ENCODE data around the gene SARNP. TPM values are rescaled to one million over a fixed set of nuclear protein-coding genes. Genes with fewer than 3 reads are reported as not detected.
A peak's percentile ranks its signal among the peaks of the same experiment; 100 is the strongest.

The SARNP gene
- total RNA-seq, 5 donors from 2014 or later (not counting 1 experiment from before 2014, with no cell fraction given), result 36.9 to 50.3 (median 46.8) TPM

GRCh38 chr12:55724940-55725309, 92.6 kb downstream of the SARNP start:
- ChIA-PET CTCF (interaction anchor here (1.0 to 1.3 kb wide), 5 partner anchors 9 to 93 kb away, joined by 3 to 21 read pairs (median 4); partner anchors contain the start of genes BLOC1S1 (in 1 of the 2), ORMDL2 (in 1 of the 2) and SARNP (in 1 of the 2)), POLR2A (no interaction called here)
- 83% methylated on average over 1 of the region's 3 CpGs for WGBS (ENCODE audit: insufficient coverage)
- ATAC-seq (replicated peaks in 1 of 4) (no peak), DNase-seq (no peak)
- H3K36me3 Mint-ChIP-seq, result peaks cover 3% of the 10 kb centered on the region
- peaks cover 3 to 45% of the 10 kb centered on the region in 2 experiments for H3K4me1 ChIP-seq (ENCODE audit: control insufficient read depth in 1 of 2, extremely low read depth in 1 of 2, insufficient read depth in 2 of 2, low read length in 2 of 2)
- no peaks in the 10 kb centered on the region for H3K9me3 Mint-ChIP-seq
- H3K36me3 ChIP-seq (ENCODE audit: control insufficient read depth in 2 of 2, extremely low read depth in 1 of 2, insufficient read depth in 1 of 2, low read length in 1 of 2), result peaks cover 6 to 17% of the 10 kb centered on the region in 2 donors
- H3K4me1 Mint-ChIP-seq, result peaks cover 25 to 45% (median 34%) of the 10 kb centered on the region in 3 donors
- H3K27me3 ChIP-seq (replicated peaks in 1 of 2; ENCODE audit: control insufficient read depth in 2 of 2, extremely low read depth in 1 of 2, insufficient read depth in 2 of 2, low read length in 1 of 2), result no peaks in the 10 kb centered on the region
- no peak overlapping the region for H3K4me3 Mint-ChIP-seq
- H3K4me3 ChIP-seq (ENCODE audit: control insufficient read depth in 1 of 2, extremely low read depth in 1 of 2, low read length in 1 of 2), result no peak overlapping the region
- H3K27ac ChIP-seq (ENCODE audit: low read length), result peak overlapping the region; percentile 10
- no peaks in the 10 kb centered on the region for H3K27me3 Mint-ChIP-seq
- H3K9me3 ChIP-seq, result no peaks in the 10 kb centered on the region
- H3K27ac Mint-ChIP-seq, result peak overlapping the region; percentile 61 to 75

GRCh38 chr12:55724226-55724939, 93.1 kb downstream of the SARNP start:
- no peak overlapping the region for H3K4me3 Mint-ChIP-seq
- peak; percentile 55 to 67 (median 59) for ATAC-seq (replicated peaks in 1 of 4)
- ChIA-PET CTCF (interaction anchor here (1.0 to 1.3 kb wide), 5 partner anchors 9 to 93 kb away, joined by 3 to 21 read pairs (median 4); partner anchors contain the start of genes BLOC1S1 (in 1 of the 2), ORMDL2 (in 1 of the 2) and SARNP (in 1 of the 2)), POLR2A (no interaction called here)
- peaks cover 3% of the 10 kb centered on the region for H3K36me3 Mint-ChIP-seq
- no peaks in the 10 kb centered on the region for H3K9me3 Mint-ChIP-seq
- H3K27me3 Mint-ChIP-seq, result no peaks in the 10 kb centered on the region
- peak; percentile 34 to 76 (median 61) for DNase-seq
- Histone ChIP-seq H3K4me3 (ENCODE audit: control insufficient read depth in 1 of 2, extremely low read depth in 1 of 2, low read length in 1 of 2) (no peak overlapping the region), H3K9me3 (no peaks in the 10 kb centered on the region), H3K27ac (ENCODE audit: low read length) (peak overlapping the region; percentile 10), H3K36me3 (ENCODE audit: control insufficient read depth in 2 of 2, extremely low read depth in 1 of 2, insufficient read depth in 1 of 2, low read length in 1 of 2) (peaks cover 6 to 23% of the 10 kb centered on the region in 2 donors), H3K27me3 (replicated peaks in 1 of 2; ENCODE audit: control insufficient read depth in 2 of 2, extremely low read depth in 1 of 2, insufficient read depth in 2 of 2, low read length in 1 of 2) (no peaks in the 10 kb centered on the region), H3K4me1 (ENCODE audit: control insufficient read depth in 1 of 2, extremely low read depth in 1 of 2, insufficient read depth in 2 of 2, low read length in 2 of 2) (peaks cover 2 to 43% of the 10 kb centered on the region in 2 experiments)
- 98% methylated on average over 6 of the region's 11 CpGs for WGBS (ENCODE audit: insufficient coverage)
- H3K27ac Mint-ChIP-seq, result peak overlapping the region; percentile 61 to 75
- peaks cover 21 to 40% (median 29%) of the 10 kb centered on the region in 3 donors for H3K4me1 Mint-ChIP-seq

DNA sequence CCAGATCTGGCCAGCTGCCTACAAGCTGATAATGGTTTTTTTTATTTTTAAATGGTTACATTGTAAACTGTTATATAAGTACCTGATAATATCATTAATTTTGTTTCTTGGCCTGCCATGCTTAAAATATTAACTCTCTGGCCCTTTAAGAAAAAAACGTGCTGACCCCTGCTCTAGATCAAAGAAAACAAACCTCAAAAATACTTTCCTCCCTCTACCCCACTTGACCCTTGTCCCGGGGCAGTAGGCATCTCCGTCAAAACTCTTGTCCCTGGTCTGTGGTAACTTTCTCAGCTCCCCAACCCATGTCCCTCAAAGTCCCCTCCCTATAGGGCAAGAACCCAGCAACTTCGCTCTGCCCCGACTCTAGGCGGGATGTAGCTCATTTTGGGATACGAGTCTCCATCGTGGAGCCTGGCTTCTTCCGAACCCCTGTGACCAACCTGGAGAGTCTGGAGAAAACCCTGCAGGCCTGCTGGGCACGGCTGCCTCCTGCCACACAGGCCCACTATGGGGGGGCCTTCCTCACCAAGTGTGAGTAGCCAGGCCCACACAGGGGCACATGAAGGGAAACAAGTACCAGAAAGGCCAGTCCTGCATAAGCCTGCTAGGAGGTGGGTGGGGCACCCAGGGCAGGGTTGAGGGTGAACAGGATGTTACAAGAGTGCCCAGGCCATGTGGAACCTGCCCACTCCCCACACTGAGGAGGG, 93.9 kb downstream of the SARNP start:
- Mint-ChIP-seq H3K4me3 (no peak overlapping the region), H3K36me3 (peaks cover 3% of the 10 kb centered on the region), H3K9me3 (no peaks in the 10 kb centered on the region), H3K4me1 (peaks cover 23 to 43% (median 28%) of the 10 kb centered on the region in 3 donors), H3K27me3 (no peaks in the 10 kb centered on the region), H3K27ac (peak overlapping the region in 1 of 2 donors; percentile 75)
- no peak overlapping the region for H3K4me3 ChIP-seq (ENCODE audit: control insufficient read depth in 1 of 2, extremely low read depth in 1 of 2, low read length in 1 of 2)
- peaks cover 2 to 41% of the 10 kb centered on the region in 2 experiments for H3K4me1 ChIP-seq (ENCODE audit: control insufficient read depth in 1 of 2, extremely low read depth in 1 of 2, insufficient read depth in 2 of 2, low read length in 2 of 2)
- H3K9me3 ChIP-seq, result no peaks in the 10 kb centered on the region
- CTCF ChIA-PET, result no interaction called here
- no peaks in the 10 kb centered on the region for H3K27me3 ChIP-seq (replicated peaks in 1 of 2; ENCODE audit: control insufficient read depth in 2 of 2, extremely low read depth in 1 of 2, insufficient read depth in 2 of 2, low read length in 1 of 2)
- WGBS (ENCODE audit: insufficient coverage), result 90% methylated on average over 3 of the region's 10 CpGs
- ATAC-seq (replicated peaks in 1 of 4) (no peak), DNase-seq (no peak)
- peaks cover 6 to 29% of the 10 kb centered on the region in 2 donors for H3K36me3 ChIP-seq (ENCODE audit: control insufficient read depth in 2 of 2, extremely low read depth in 1 of 2, insufficient read depth in 1 of 2, low read length in 1 of 2)
- no peak overlapping the region for H3K27ac ChIP-seq (ENCODE audit: low read length)
- POLR2A ChIA-PET, result no interaction called here

DNA sequence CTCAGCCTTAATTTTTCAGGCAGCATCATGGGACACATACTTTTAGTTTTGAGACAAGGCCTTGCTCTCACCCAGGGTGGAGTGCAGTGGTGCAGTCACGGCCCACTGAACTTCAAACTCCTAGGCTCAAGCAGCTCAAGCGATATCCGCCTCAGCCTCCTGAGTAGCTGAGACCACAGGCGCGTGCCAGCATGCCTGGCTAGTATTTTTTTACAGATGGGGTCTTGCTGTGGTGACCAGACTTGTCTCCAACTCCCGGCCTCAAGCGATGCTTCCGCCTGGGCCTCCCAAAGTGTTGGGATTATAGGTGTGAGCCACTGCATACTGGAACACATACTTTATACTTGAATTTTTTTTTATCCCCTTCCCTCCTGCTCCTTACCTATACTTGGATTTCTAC, 94.6 kb downstream of the SARNP start:
- Histone ChIP-seq H3K36me3 (ENCODE audit: control insufficient read depth in 2 of 2, extremely low read depth in 1 of 2, insufficient read depth in 1 of 2, low read length in 1 of 2) (peaks cover 6 to 34% of the 10 kb centered on the region in 2 donors), H3K27ac (ENCODE audit: low read length) (no peak overlapping the region), H3K27me3 (replicated peaks in 1 of 2; ENCODE audit: control insufficient read depth in 2 of 2, extremely low read depth in 1 of 2, insufficient read depth in 2 of 2, low read length in 1 of 2) (no peaks in the 10 kb centered on the region), H3K4me3 (ENCODE audit: control insufficient read depth in 1 of 2, extremely low read depth in 1 of 2, low read length in 1 of 2) (no peak overlapping the region), H3K9me3 (no peaks in the 10 kb centered on the region), H3K4me1 (ENCODE audit: control insufficient read depth in 1 of 2, extremely low read depth in 1 of 2, insufficient read depth in 2 of 2, low read length in 2 of 2) (peaks cover 2 to 43% of the 10 kb centered on the region in 2 experiments)
- ATAC-seq (replicated peaks in 1 of 4) (no peak), DNase-seq (no peak)
- POLR2A ChIA-PET, result no interaction called here
- Mint-ChIP-seq H3K27ac (no peak overlapping the region), H3K4me3 (no peak overlapping the region), H3K36me3 (peaks cover 6% of the 10 kb centered on the region), H3K4me1 (peaks cover 28 to 50% (median 31%) of the 10 kb centered on the region in 3 donors), H3K27me3 (no peaks in the 10 kb centered on the region), H3K9me3 (no peaks in the 10 kb centered on the region)
- CTCF ChIA-PET, result interaction anchor here in 1 of 2 donors (0.5 kb wide), 1 partner anchor 8 kb away, joined by 3 read pairs; no protein-coding TSS in a partner anchor
- 100% methylated on average over 5 of the region's 8 CpGs for WGBS (ENCODE audit: insufficient coverage)

GRCh38 chr12:55721601-55722213, 95.8 kb downstream of the SARNP start:
- no peaks in the 10 kb centered on the region for H3K27me3 Mint-ChIP-seq
- H3K27ac ChIP-seq (ENCODE audit: low read length), result no peak overlapping the region

GRCh38 chr12:55720894-55721444, 96.6 kb downstream of the SARNP start:
- Histone ChIP-seq H3K36me3 (ENCODE audit: control insufficient read depth in 2 of 2, extremely low read depth in 1 of 2, insufficient read depth in 1 of 2, low read length in 1 of 2) (peaks cover 6 to 31% of the 10 kb centered on the region in 2 donors), H3K27ac (ENCODE audit: low read length) (no peak overlapping the region), H3K27me3 (replicated peaks in 1 of 2; ENCODE audit: control insufficient read depth in 2 of 2, extremely low read depth in 1 of 2, insufficient read depth in 2 of 2, low read length in 1 of 2) (no peaks in the 10 kb centered on the region), H3K4me1 (ENCODE audit: control insufficient read depth in 1 of 2, extremely low read depth in 1 of 2, insufficient read depth in 2 of 2, low read length in 2 of 2) (peaks cover 5 to 49% of the 10 kb centered on the region in 2 experiments), H3K4me3 (ENCODE audit: control insufficient read depth in 1 of 2, extremely low read depth in 1 of 2, low read length in 1 of 2) (no peak overlapping the region), H3K9me3 (no peaks in the 10 kb centered on the region)
- 98% methylated on average over 7 of the region's 9 CpGs for WGBS (ENCODE audit: insufficient coverage)
- ChIA-PET CTCF (no interaction called here), POLR2A (no interaction called here)
- H3K36me3 Mint-ChIP-seq, result peaks cover 5% of the 10 kb centered on the region
- H3K9me3 Mint-ChIP-seq, result no peaks in the 10 kb centered on the region
- H3K27ac Mint-ChIP-seq, result no peak overlapping the region
- DNase-seq, result no peak
- no peak overlapping the region for H3K4me3 Mint-ChIP-seq
- no peaks in the 10 kb centered on the region for H3K27me3 Mint-ChIP-seq
- ATAC-seq (replicated peaks in 1 of 4), result no peak
- H3K4me1 Mint-ChIP-seq, result peaks cover 28 to 50% (median 32%) of the 10 kb centered on the region in 3 donors

More at GRCh38 chr12:55721601-55722213, 95.8 kb downstream of the SARNP start:
- Histone ChIP-seq H3K9me3 (no peaks in the 10 kb centered on the region), H3K4me3 (ENCODE audit: control insufficient read depth in 1 of 2, extremely low read depth in 1 of 2, low read length in 1 of 2) (no peak overlapping the region), H3K36me3 (ENCODE audit: control insufficient read depth in 2 of 2, extremely low read depth in 1 of 2, insufficient read depth in 1 of 2, low read length in 1 of 2) (peaks cover 6 to 34% of the 10 kb centered on the region in 2 donors), H3K27me3 (replicated peaks in 1 of 2; ENCODE audit: control insufficient read depth in 2 of 2, extremely low read depth in 1 of 2, insufficient read depth in 2 of 2, low read length in 1 of 2) (no peaks in the 10 kb centered on the region), H3K4me1 (ENCODE audit: control insufficient read depth in 1 of 2, extremely low read depth in 1 of 2, insufficient read depth in 2 of 2, low read length in 2 of 2) (peaks cover 2 to 43% of the 10 kb centered on the region in 2 experiments)
- H3K4me3 Mint-ChIP-seq, result no peak overlapping the region
- ChIA-PET POLR2A (no interaction called here), CTCF (no interaction called here)
- no peaks in the 10 kb centered on the region for H3K9me3 Mint-ChIP-seq
- 84% methylated on average over 9 of the region's 14 CpGs for WGBS (ENCODE audit: insufficient coverage)
- peaks cover 25 to 50% (median 33%) of the 10 kb centered on the region in 3 donors for H3K4me1 Mint-ChIP-seq
- DNase-seq (no peak), ATAC-seq (replicated peaks in 1 of 4) (no peak)
- peaks cover 6% of the 10 kb centered on the region for H3K36me3 Mint-ChIP-seq
- peak overlapping the region in 1 of 2 donors; percentile 45 for H3K27ac Mint-ChIP-seq

Data from T-cell (primary cell).